HEK293 (cell line): ENCODE results near the gene TP53BP1.

Experiments used
- CTCF ChIA-PET: fragments of 350-600 bp; formaldehyde crosslinking; extraction: SDS; loops from one replicate; lab custom pipeline; 2021; ENCODE audit warnings: antibody characterized with exemption; lab: Yijun Ruan, JAX
- POLR2A ChIA-PET: fragments of 300-600 bp; formaldehyde crosslinking; extraction: SDS; loops from one replicate; lab custom pipeline; 2020; ENCODE audit warnings: antibody characterized with exemption, inconsistent platforms; lab: Yijun Ruan, JAX
- H3K27ac ChIP-seq: fragments of 200-500 bp; sonication (Bioruptor generic); 2 replicates; pipeline ENCODE4 v1.5.1; 2014; ENCODE audit warnings: low read depth, low read length, control low read depth, inconsistent platforms; ENCODE audit errors: extremely low read depth
- H3K36me3 ChIP-seq, 2 experiments: fragments of 200-500 bp in 1 of 2; sonication (Bioruptor generic) in 1 of 2; 1 replicate in 1 of 2; 2 replicates in 1 of 2; pipeline ENCODE4 v1.5.1; 2014 to 2017; ENCODE audit warnings: inconsistent platforms in 2 of 2, low read length in 2 of 2; ENCODE audit not compliant: control insufficient read depth in 2 of 2, insufficient read depth in 1 of 2
- H3K4me1 ChIP-seq: fragments of 200-500 bp; sonication (Bioruptor generic); 2 replicates; pipeline ENCODE4 v1.5.1; 2014; ENCODE audit warnings: mild to moderate bottlenecking, low read length, inconsistent platforms; ENCODE audit not compliant: control insufficient read depth, insufficient read depth
- H3K4me3 ChIP-seq: 2 replicates; pipeline ENCODE4 v1.5.1; 2011; ENCODE audit warnings: low read depth, mild to moderate bottlenecking, control low read depth, low read length, moderate library complexity
- H3K9me3 ChIP-seq: fragments of 200-500 bp; sonication (Bioruptor generic); 2 replicates; pipeline ENCODE4 v1.5.1; 2014; ENCODE audit warnings: low read depth, low read length, inconsistent platforms; ENCODE audit not compliant: control insufficient read depth, insufficient read depth
- KLF1 ChIP-seq: fragments of 450-650 bp; formaldehyde crosslinking; IDR thresholded peaks from 2 replicates; pipeline ENCODE4 v1.5.1; 2016; ENCODE audit warnings: missing biosample characterization, missing genetic modification characterization
- KLF16 ChIP-seq: fragments of 450-650 bp; formaldehyde crosslinking; IDR thresholded peaks from 2 replicates; pipeline ENCODE4 v1.5.1; 2017; ENCODE audit warnings: missing biosample characterization, missing genetic modification characterization
- RBAK ChIP-seq: fragments of 450-650 bp; formaldehyde crosslinking; IDR thresholded peaks from 2 replicates; pipeline ENCODE4 v1.5.1; 2016; ENCODE audit warnings: missing biosample characterization, missing genetic modification characterization
- YY1 ChIP-seq: fragments of 450-650 bp; formaldehyde crosslinking; IDR thresholded peaks from 2 replicates; pipeline ENCODE4 v1.5.1; 2018; ENCODE audit warnings: missing biosample characterization, missing genetic modification characterization
- ZBTB21 ChIP-seq: fragments of 450-650 bp; formaldehyde crosslinking; IDR thresholded peaks from 2 replicates; pipeline ENCODE4 v1.5.1; 2017; ENCODE audit warnings: missing biosample characterization, missing genetic modification characterization
- ZNF2 ChIP-seq: fragments of 450-650 bp; formaldehyde crosslinking; IDR thresholded peaks from 2 replicates; pipeline ENCODE4 v1.5.1; 2016; ENCODE audit warnings: missing biosample characterization, missing genetic modification characterization
- ZNF211 ChIP-seq: fragments of 450-650 bp; formaldehyde crosslinking; IDR thresholded peaks from 2 replicates; pipeline ENCODE4 v1.5.1; 2016; ENCODE audit warnings: low read depth, missing biosample characterization, missing genetic modification characterization
- ZNF341 ChIP-seq: fragments of 450-650 bp; formaldehyde crosslinking; IDR thresholded peaks from 2 replicates; pipeline ENCODE4; 2016; ENCODE audit warnings: low read depth, missing biosample characterization, missing genetic modification characterization
- ZNF473 ChIP-seq: fragments of 450-650 bp; formaldehyde crosslinking; IDR thresholded peaks from 2 replicates; pipeline ENCODE4 v1.5.1; 2017; ENCODE audit warnings: missing biosample characterization, missing genetic modification characterization
- ZNF510 ChIP-seq: fragments of 450-650 bp; formaldehyde crosslinking; IDR thresholded peaks from 2 replicates; pipeline ENCODE4 v1.5.1; 2018; ENCODE audit warnings: mild to moderate bottlenecking, missing genetic modification characterization, missing biosample characterization; ENCODE audit not compliant: insufficient replicate concordance
- ZNF514 ChIP-seq: fragments of 450-650 bp; formaldehyde crosslinking; IDR thresholded peaks from 2 replicates; pipeline ENCODE4 v1.5.1; 2016; ENCODE audit warnings: missing biosample characterization, missing genetic modification characterization
- ZNF549 ChIP-seq: fragments of 450-650 bp; IDR thresholded peaks from 2 replicates; pipeline ENCODE4 v1.5.1; 2018; ENCODE audit warnings: missing biosample characterization, missing genetic modification characterization, mild to moderate bottlenecking, inconsistent platforms, moderate library complexity
- ZNF571 ChIP-seq: fragments of 450-650 bp; formaldehyde crosslinking; IDR thresholded peaks from 2 replicates; pipeline ENCODE4 v1.5.0; 2017; ENCODE audit warnings: missing biosample characterization, missing genetic modification characterization
- ZNF626 ChIP-seq: fragments of 450-650 bp; sonication (Bioruptor Pico); formaldehyde crosslinking; IDR thresholded peaks from 2 replicates; pipeline ENCODE4 v1.5.1; 2018; ENCODE audit warnings: missing biosample characterization, missing genetic modification characterization, inconsistent platforms
- ZNF660 ChIP-seq: fragments of 450-650 bp; IDR thresholded peaks from 2 replicates; pipeline ENCODE4 v1.5.1; 2018; ENCODE audit warnings: missing biosample characterization, mild to moderate bottlenecking, missing genetic modification characterization
- ZNF664 ChIP-seq: fragments of 450-650 bp; formaldehyde crosslinking; IDR thresholded peaks from 2 replicates; pipeline ENCODE4 v1.5.1; 2016; ENCODE audit warnings: missing biosample characterization, missing genetic modification characterization
- ZSCAN16 ChIP-seq: fragments of 450-650 bp; formaldehyde crosslinking; IDR thresholded peaks from 2 replicates; pipeline ENCODE4 v1.5.1; 2016; ENCODE audit warnings: missing biosample characterization, missing genetic modification characterization
- TF ChIP-seq, protein P1 (sequence below): fragments of 450-650 bp; formaldehyde crosslinking; IDR thresholded peaks from 2 replicates; pipeline ENCODE4 v1.5.1; 2016; ENCODE audit warnings: missing biosample characterization, missing genetic modification characterization
- TF ChIP-seq, protein P2 (sequence below): sonication (generic); formaldehyde crosslinking; IDR thresholded peaks from 2 replicates; pipeline ENCODE4 v1.8.1; 2022; ENCODE audit warnings: mild to moderate bottlenecking, moderate library complexity, missing genetic modification reagents
- TF ChIP-seq, protein P3 (sequence below): fragments of 450-650 bp; formaldehyde crosslinking; IDR thresholded peaks from 2 replicates; pipeline ENCODE4 v1.5.1; 2016; ENCODE audit warnings: missing biosample characterization, missing genetic modification characterization

TP53BP1 gene

DNA sequence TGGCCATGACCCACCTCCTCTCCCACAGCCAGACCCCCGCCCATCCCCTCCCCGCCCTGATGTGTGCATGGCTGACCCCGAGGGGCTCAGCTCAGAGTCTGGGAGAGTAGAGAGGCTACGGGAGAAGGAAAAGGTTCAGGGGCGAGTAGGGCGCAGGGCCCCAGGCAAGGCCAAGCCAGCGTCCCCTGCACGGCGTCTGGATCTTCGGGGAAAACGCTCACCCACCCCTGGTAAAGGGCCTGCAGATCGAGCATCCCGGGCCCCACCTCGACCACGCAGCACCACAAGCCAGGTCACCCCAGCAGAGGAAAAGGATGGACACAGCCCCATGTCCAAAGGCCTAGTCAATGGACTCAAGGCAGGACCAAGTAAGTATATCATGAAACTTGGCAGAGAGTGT is 36.2 kb upstream of the TP53BP1 start:
- CTCF ChIA-PET, result no interaction called here
- H3K9me3 ChIP-seq, result no peaks in the 10 kb centered on the region

DNA sequence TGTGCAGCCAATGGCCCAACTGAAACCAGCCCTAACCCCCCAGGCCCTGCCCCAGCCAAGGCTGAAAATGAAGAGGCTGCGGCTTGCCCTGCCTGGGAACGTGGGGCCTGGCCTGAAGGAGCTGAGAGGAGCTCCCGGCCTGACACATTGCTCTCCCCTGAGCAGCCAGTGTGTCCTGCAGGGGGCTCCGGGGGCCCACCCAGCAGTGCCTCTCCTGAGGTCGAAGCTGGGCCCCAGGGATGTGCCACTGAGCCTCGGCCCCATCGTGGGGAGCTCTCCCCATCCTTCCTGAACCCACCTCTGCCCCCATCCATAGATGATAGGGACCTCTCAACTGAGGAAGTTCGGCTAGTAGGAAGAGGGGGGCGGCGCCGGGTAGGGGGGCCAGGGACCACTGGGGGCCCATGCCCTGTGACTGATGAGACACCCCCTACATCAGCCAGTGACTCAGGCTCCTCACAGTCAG is 35.6 kb upstream of the TP53BP1 start:
- ChIA-PET CTCF (no interaction called here), POLR2A (no interaction called here)
- no peak overlapping the region for H3K4me3 ChIP-seq
- no peaks in the 10 kb centered on the region for H3K4me1 ChIP-seq
- peaks cover 0 to 18% of the 10 kb centered on the region in 2 experiments; a peak in 1 of 3 replicates for H3K36me3 ChIP-seq
- no peaks in the 10 kb centered on the region for H3K9me3 ChIP-seq
- TF ChIP-seq ZNF211 (no peak), ZNF341 (tag by site-specific recombination) (no peak), ZNF2 (tag by site-specific recombination) (no peak), ZBTB21 (no peak), KLF1 (tag by site-specific recombination) (no peak), RBAK (tag by site-specific recombination) (no peak), YY1 (tag by site-specific recombination) (no peak), ZNF510 (tag by site-specific recombination) (no peak), ZSCAN16 (tag by site-specific recombination) (no peak), ZNF664 (tag by site-specific recombination) (no peak), ZNF571 (tag by site-specific recombination) (no peak)
- TF ChIP-seq, protein P1, sequence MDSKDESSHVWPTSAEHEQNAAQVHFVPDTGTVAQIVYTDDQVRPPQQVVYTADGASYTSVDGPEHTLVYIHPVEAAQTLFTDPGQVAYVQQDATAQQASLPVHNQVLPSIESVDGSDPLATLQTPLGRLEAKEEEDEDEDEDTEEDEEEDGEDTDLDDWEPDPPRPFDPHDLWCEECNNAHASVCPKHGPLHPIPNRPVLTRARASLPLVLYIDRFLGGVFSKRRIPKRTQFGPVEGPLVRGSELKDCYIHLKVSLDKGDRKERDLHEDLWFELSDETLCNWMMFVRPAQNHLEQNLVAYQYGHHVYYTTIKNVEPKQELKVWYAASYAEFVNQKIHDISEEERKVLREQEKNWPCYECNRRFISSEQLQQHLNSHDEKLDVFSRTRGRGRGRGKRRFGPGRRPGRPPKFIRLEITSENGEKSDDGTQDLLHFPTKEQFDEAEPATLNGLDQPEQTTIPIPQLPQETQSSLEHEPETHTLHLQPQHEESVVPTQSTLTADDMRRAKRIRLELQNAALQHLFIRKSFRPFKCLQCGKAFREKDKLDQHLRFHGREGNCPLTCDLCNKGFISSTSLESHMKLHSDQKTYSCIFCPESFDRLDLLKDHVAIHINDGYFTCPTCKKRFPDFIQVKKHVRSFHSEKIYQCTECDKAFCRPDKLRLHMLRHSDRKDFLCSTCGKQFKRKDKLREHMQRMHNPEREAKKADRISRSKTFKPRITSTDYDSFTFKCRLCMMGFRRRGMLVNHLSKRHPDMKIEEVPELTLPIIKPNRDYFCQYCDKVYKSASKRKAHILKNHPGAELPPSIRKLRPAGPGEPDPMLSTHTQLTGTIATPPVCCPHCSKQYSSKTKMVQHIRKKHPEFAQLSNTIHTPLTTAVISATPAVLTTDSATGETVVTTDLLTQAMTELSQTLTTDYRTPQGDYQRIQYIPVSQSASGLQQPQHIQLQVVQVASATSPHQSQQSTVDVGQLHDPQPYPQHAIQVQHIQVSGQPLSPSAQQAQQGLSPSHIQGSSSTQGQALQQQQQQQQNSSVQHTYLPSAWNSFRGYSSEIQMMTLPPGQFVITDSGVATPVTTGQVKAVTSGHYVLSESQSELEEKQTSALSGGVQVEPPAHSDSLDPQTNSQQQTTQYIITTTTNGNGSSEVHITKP (tag by site-specific recombination), result no peak
- TF ChIP-seq, protein P2, sequence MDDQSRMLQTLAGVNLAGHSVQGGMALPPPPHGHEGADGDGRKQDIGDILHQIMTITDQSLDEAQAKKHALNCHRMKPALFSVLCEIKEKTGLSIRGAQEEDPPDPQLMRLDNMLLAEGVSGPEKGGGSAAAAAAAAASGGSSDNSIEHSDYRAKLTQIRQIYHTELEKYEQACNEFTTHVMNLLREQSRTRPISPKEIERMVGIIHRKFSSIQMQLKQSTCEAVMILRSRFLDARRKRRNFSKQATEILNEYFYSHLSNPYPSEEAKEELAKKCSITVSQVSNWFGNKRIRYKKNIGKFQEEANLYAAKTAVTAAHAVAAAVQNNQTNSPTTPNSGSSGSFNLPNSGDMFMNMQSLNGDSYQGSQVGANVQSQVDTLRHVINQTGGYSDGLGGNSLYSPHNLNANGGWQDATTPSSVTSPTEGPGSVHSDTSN (CRISPR knock-in tag), result no peak
- no peak overlapping the region for H3K27ac ChIP-seq

More for the DNA sequence above, 36.2 kb upstream of the TP53BP1 start:
- no peak for TF ChIP-seq YY1 (tag by site-specific recombination)
- TF ChIP-seq KLF16 (tag by site-specific recombination), result no peak
- TF ChIP-seq ZNF211, result no peak
- no peak for TF ChIP-seq ZNF473
- no peak for TF ChIP-seq ZNF626 (tag by site-specific recombination)
- no peak for TF ChIP-seq ZNF514 (tag by site-specific recombination)
- TF ChIP-seq, protein P3, sequence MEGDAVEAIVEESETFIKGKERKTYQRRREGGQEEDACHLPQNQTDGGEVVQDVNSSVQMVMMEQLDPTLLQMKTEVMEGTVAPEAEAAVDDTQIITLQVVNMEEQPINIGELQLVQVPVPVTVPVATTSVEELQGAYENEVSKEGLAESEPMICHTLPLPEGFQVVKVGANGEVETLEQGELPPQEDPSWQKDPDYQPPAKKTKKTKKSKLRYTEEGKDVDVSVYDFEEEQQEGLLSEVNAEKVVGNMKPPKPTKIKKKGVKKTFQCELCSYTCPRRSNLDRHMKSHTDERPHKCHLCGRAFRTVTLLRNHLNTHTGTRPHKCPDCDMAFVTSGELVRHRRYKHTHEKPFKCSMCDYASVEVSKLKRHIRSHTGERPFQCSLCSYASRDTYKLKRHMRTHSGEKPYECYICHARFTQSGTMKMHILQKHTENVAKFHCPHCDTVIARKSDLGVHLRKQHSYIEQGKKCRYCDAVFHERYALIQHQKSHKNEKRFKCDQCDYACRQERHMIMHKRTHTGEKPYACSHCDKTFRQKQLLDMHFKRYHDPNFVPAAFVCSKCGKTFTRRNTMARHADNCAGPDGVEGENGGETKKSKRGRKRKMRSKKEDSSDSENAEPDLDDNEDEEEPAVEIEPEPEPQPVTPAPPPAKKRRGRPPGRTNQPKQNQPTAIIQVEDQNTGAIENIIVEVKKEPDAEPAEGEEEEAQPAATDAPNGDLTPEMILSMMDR (tag by site-specific recombination), result no peak
- no peak for TF ChIP-seq ZNF549 (tag by site-specific recombination)
- no peak for TF ChIP-seq ZNF660 (tag by site-specific recombination)
- Histone ChIP-seq H3K27ac (no peak overlapping the region), H3K4me3 (no peak overlapping the region), H3K36me3 (peaks cover 0 to 15% of the 10 kb centered on the region in 2 experiments; a peak in 1 of 3 replicates), H3K4me1 (no peaks in the 10 kb centered on the region)
- POLR2A ChIA-PET, result no interaction called here
